Neural cell (in vitro differentiated cells): Measurements from ENCODE around the gene RUFY3. TPM values are rescaled to one million over a fixed set of nuclear protein-coding genes. Genes with fewer than 3 reads are reported as not detected.

Experiments
- H2AFZ ChIP-seq: fragments of 200-600, 300-800 bp; sonication (generic), shearing (Covaris generic); 2 replicates; pipeline ENCODE4 v1.6.0; 2014; ENCODE audit warnings: low read depth, mild to moderate bottlenecking, antibody characterized with exemption, low read length, moderate library complexity
- H3F3A ChIP-seq: fragments of 200-600 bp; shearing (Covaris generic); 2 replicates; pipeline ENCODE4 v1.6.1; 2016; ENCODE audit warnings: mild to moderate bottlenecking, moderate library complexity, mixed read lengths, antibody characterized with exemption, low read length; ENCODE audit not compliant: insufficient read depth, poor library complexity, severe bottlenecking
- H3K27ac ChIP-seq: fragments of 200-600, 300-800 bp; sonication (generic), shearing (Covaris generic); 2 replicates; pipeline ENCODE4 v1.5.1; 2014; ENCODE audit warnings: mild to moderate bottlenecking, low read length, moderate library complexity
- H3K27me3 ChIP-seq: fragments of 300-800, 200-600 bp; sonication (generic), shearing (Covaris generic); 2 replicates; pipeline ENCODE4 v1.6.0; 2014; ENCODE audit warnings: mild to moderate bottlenecking, low read depth, low read length, moderate library complexity; ENCODE audit not compliant: insufficient read depth
- H3K36me3 ChIP-seq: fragments of 300-800, 200-600 bp; sonication (generic), shearing (Covaris generic); 2 replicates; pipeline ENCODE4 v1.5.1; 2014; ENCODE audit warnings: mild to moderate bottlenecking, antibody characterized with exemption, low read length, moderate library complexity; ENCODE audit not compliant: insufficient read depth
- H3K4me2 ChIP-seq: fragments of 300-800, 200-600 bp; sonication (generic), shearing (Covaris generic); 2 replicates; pipeline ENCODE4 v1.6.0; 2014; ENCODE audit warnings: mild to moderate bottlenecking, low read length
- H3K4me3 ChIP-seq: fragments of 300-800, 200-600 bp; sonication (generic), shearing (Covaris generic); 2 replicates; pipeline ENCODE4 v1.5.1; 2014; ENCODE audit warnings: mild to moderate bottlenecking, low read length, moderate library complexity
- H3K79me2 ChIP-seq: fragments of 200-600 bp; shearing (Covaris generic); replicated peaks from 2 replicates; pipeline ENCODE4 v1.6.0; 2014; ENCODE audit warnings: mild to moderate bottlenecking, low read length, moderate library complexity; ENCODE audit not compliant: insufficient read depth
- H3K9ac ChIP-seq: fragments of 300-800, 200-600 bp; sonication (generic), shearing (Covaris generic); 2 replicates; pipeline ENCODE4 v1.6.1; 2016; ENCODE audit warnings: mild to moderate bottlenecking, low read length, mixed read lengths
- H3K9me2 ChIP-seq: fragments of 200-600 bp; shearing (Covaris generic); 2 replicates; pipeline ENCODE4 v1.6.1; 2016; ENCODE audit warnings: mild to moderate bottlenecking, low read length, mixed read lengths; ENCODE audit not compliant: insufficient read depth
- H3K9me3 ChIP-seq: fragments of 200-600, 300-800 bp; sonication (generic), shearing (Covaris generic); 2 replicates; pipeline ENCODE4 v1.6.1; 2016; ENCODE audit warnings: mild to moderate bottlenecking, mixed run types, low read length, moderate library complexity, mixed read lengths
- H4K20me1 ChIP-seq: fragments of 200-600 bp; shearing (Covaris generic); 2 replicates; pipeline ENCODE4 v1.6.1; 2016; ENCODE audit warnings: mild to moderate bottlenecking, mixed run types; ENCODE audit not compliant: insufficient read depth
- EP300 ChIP-seq: fragments of 450-650 bp; conservative IDR thresholded peaks from 2 replicates; pipeline ENCODE4 v1.6.1; 2014; ENCODE audit warnings: antibody characterized with exemption, mild to moderate bottlenecking, moderate library complexity; ENCODE audit not compliant: poor library complexity, severe bottlenecking
- EZH2 ChIP-seq: fragments of 200-600, 300-800 bp; shearing (Covaris generic), sonication (generic); IDR thresholded peaks from 2 replicates; pipeline ENCODE4 v1.6.1; 2014; ENCODE audit warnings: antibody characterized with exemption, low read length, borderline replicate concordance, mild to moderate bottlenecking; ENCODE audit not compliant: insufficient read depth, poor library complexity, severe bottlenecking
- MXI1 ChIP-seq: fragments of 450-650 bp; conservative IDR thresholded peaks from 2 replicates; pipeline ENCODE4 v1.6.1; 2014; ENCODE audit warnings: antibody characterized with exemption, mild to moderate bottlenecking; ENCODE audit not compliant: poor library complexity, severe bottlenecking
- POLR2AphosphoS5 ChIP-seq: IDR thresholded peaks from 2 replicates; pipeline ENCODE4 v1.6.1; 2012
- RAD21 ChIP-seq: fragments of 450-650 bp; conservative IDR thresholded peaks from 2 replicates; pipeline ENCODE4 v1.6.1; 2014; ENCODE audit warnings: antibody characterized with exemption, mild to moderate bottlenecking, moderate library complexity
- SMC3 ChIP-seq: fragments of 450-650 bp; conservative IDR thresholded peaks from 2 replicates; pipeline ENCODE4 v1.6.1; 2014; ENCODE audit warnings: antibody characterized with exemption, mild to moderate bottlenecking, moderate library complexity; ENCODE audit not compliant: poor library complexity
- TAF1 ChIP-seq: IDR thresholded peaks from 2 replicates; pipeline ENCODE4 v1.6.1; 2012; ENCODE audit warnings: low read depth
- polyA plus RNA-seq: library from polyadenylated mRNA; depleted of rRNA; stranded (reverse); fragments of >200 nt; gene quantifications from 2 replicates; pipeline ENCODE4 v1.2.3, GENCODE V29; 2014
- TF ChIP-seq, protein P1 (sequence below): IDR thresholded peaks from 2 replicates; pipeline ENCODE4 v1.6.1; 2012; ENCODE audit warnings: borderline replicate concordance
- TF ChIP-seq, protein P2 (sequence below): fragments of 450-650 bp; IDR thresholded peaks from 2 replicates; pipeline ENCODE4 v1.5.1; 2014; ENCODE audit warnings: antibody characterized with exemption, mild to moderate bottlenecking, moderate library complexity; ENCODE audit not compliant: poor library complexity, severe bottlenecking

RUFY3 gene
- polyA plus RNA-seq, 1 donor from 2014 or later = 414 TPM

DNA sequence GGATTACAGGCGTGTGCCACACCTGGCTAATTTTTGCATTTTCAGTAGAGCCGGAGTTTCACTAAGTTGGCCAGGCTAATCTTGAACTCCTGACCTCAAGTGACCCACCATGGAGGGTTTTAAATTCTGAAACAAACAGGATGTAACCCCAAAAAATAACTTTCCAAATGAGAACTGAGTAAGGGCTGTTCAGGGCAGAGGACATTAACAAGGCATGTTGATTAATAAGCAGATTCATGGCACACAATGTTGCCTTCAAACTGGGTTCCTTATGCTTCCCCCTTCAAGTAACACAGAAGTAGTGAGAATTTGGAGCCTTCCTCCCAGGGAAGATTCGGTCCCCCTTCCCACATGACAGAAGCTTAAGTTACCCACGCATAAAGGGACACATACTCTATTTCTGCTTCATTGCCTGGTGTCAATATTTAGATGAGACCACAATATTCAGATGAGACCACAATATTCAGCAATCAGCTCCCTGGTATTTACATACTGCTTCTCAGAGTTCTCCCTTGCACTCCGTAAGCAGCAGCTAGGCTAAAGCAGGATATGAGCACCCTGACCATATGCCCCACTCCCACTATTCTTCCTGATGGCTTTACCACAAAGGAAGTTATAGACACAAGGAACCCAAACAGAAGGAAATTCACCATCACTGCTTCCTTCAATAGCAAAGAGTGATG is 96.5 kb downstream of the RUFY3 start:
- H3F3A ChIP-seq = no peaks in the 10 kb centered on the region
- H3K9ac ChIP-seq = no peak overlapping the region
- H4K20me1 ChIP-seq = no peaks in the 10 kb centered on the region
- H3K36me3 ChIP-seq = no peaks in the 10 kb centered on the region
- H3K4me3 ChIP-seq = no peak overlapping the region
- no peaks in the 10 kb centered on the region for H3K9me3 ChIP-seq
- H3K9me2 ChIP-seq = no peaks in the 10 kb centered on the region
- H3K79me2 ChIP-seq = no peaks in the 10 kb centered on the region
- no peak overlapping the region for H3K27ac ChIP-seq
- H2AFZ ChIP-seq = no peak overlapping the region
- H3K4me2 ChIP-seq = no peak overlapping the region
- H3K27me3 ChIP-seq = no peaks in the 10 kb centered on the region
- TF ChIP-seq MXI1 (no peak), TAF1 (no peak), POLR2AphosphoS5 (no peak), SMC3 (no peak), RAD21 (no peak), EZH2 (no peak), EP300 (no peak)
- TF ChIP-seq, protein P1, sequence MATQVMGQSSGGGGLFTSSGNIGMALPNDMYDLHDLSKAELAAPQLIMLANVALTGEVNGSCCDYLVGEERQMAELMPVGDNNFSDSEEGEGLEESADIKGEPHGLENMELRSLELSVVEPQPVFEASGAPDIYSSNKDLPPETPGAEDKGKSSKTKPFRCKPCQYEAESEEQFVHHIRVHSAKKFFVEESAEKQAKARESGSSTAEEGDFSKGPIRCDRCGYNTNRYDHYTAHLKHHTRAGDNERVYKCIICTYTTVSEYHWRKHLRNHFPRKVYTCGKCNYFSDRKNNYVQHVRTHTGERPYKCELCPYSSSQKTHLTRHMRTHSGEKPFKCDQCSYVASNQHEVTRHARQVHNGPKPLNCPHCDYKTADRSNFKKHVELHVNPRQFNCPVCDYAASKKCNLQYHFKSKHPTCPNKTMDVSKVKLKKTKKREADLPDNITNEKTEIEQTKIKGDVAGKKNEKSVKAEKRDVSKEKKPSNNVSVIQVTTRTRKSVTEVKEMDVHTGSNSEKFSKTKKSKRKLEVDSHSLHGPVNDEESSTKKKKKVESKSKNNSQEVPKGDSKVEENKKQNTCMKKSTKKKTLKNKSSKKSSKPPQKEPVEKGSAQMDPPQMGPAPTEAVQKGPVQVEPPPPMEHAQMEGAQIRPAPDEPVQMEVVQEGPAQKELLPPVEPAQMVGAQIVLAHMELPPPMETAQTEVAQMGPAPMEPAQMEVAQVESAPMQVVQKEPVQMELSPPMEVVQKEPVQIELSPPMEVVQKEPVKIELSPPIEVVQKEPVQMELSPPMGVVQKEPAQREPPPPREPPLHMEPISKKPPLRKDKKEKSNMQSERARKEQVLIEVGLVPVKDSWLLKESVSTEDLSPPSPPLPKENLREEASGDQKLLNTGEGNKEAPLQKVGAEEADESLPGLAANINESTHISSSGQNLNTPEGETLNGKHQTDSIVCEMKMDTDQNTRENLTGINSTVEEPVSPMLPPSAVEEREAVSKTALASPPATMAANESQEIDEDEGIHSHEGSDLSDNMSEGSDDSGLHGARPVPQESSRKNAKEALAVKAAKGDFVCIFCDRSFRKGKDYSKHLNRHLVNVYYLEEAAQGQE = no peak
- TF ChIP-seq, protein P2, sequence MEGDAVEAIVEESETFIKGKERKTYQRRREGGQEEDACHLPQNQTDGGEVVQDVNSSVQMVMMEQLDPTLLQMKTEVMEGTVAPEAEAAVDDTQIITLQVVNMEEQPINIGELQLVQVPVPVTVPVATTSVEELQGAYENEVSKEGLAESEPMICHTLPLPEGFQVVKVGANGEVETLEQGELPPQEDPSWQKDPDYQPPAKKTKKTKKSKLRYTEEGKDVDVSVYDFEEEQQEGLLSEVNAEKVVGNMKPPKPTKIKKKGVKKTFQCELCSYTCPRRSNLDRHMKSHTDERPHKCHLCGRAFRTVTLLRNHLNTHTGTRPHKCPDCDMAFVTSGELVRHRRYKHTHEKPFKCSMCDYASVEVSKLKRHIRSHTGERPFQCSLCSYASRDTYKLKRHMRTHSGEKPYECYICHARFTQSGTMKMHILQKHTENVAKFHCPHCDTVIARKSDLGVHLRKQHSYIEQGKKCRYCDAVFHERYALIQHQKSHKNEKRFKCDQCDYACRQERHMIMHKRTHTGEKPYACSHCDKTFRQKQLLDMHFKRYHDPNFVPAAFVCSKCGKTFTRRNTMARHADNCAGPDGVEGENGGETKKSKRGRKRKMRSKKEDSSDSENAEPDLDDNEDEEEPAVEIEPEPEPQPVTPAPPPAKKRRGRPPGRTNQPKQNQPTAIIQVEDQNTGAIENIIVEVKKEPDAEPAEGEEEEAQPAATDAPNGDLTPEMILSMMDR = no peak

DNA sequence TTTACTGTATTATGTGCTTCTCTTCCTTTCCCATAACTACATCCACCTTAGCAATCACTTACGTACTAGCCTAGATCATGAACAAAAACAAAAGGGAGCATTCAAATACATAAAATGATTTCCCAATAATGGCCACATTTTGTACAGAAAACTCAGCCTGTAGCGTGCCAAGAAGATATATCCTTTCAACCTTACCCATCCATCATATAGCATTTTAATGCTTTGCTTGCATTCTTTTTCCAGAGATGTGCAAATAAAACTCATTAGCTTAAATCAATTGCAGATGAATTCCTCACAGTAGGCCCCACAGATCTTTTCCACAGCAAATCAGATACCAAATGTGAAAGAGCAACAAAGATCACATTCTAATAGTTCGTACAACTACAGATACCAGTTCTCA is 97.2 kb downstream of the RUFY3 start:
- Histone ChIP-seq H3K36me3 (no peaks in the 10 kb centered on the region), H4K20me1 (no peaks in the 10 kb centered on the region), H3K27me3 (no peaks in the 10 kb centered on the region), H3K79me2 (no peaks in the 10 kb centered on the region), H3F3A (no peaks in the 10 kb centered on the region), H3K9me2 (no peaks in the 10 kb centered on the region), H3K27ac (no peak overlapping the region), H3K9ac (no peak overlapping the region), H3K9me3 (no peaks in the 10 kb centered on the region), H2AFZ (no peak overlapping the region), H3K4me3 (no peak overlapping the region), H3K4me2 (no peak overlapping the region)
- no peak for TF ChIP-seq POLR2AphosphoS5
- TF ChIP-seq EZH2 = no peak
- no peak for TF ChIP-seq MXI1
